Islet of Langerhans (tissue), 1 donor: Measurements from ENCODE around the gene CABLES1.
"Not testable (repeated sequence)": the region's sequence is repeated elsewhere in the genome, so short reads cannot be mapped to it uniquely, and the experiment has no call there.

ENCODE experiments used
- FAIRE-seq: peaks from one replicate; lab custom pipeline; 2011; peaks lifted over from hg19 to GRCh38; lab: Jason Lieb, UNC

The CABLES1 gene

DNA sequence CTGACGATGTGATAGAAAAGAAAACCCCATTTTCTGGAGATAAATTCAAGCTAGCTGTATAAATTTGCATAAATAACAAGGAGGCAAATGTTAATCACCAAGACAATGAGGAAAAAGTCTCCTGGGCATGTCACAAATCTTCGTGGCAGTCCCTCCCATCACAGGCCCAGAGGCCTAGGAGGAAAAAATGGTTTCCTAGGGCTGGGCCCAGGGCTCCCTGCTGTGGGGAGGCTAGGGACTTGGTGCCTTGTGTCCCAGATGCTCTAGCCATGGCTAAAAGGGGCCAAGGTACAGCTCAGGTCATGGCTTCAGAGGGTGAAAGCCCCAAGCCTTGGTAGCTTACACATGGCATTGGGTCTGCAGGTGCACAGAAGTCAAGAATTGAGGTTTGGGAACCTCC, 134.6 kb downstream of the CABLES1 start:
- no peak for FAIRE-seq

DNA sequence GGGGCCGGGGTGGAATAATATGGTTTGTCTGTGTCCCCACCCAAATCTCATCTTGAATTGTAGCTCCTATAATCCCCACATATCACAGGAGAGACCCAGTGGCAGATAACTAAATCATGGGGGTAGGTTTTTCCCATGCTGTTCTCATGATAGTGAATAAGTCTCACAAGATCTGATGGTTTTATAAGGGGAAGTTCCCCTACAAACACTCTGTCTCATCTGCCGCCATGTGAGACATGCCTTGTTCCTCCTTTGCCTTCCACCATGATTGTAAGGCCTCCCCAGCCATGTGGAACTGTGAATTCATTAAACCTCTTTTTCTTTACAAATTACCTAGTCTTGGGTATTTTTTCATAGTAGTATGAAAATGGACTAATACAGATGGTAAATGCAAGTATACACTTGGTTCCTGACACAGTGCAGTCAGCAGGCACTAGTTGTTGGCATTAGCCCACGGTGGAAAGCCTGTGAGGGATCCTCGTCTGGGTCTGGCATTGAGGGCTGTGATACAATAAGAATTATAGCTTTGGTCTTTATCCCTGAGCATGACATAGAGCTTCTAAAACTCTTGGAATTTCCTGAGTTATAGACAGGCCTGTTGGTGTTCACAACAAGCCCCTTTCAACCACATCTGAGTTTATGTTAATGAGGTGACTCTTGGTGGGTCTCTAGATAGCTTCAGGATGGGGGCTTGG, 135.8 kb downstream of the CABLES1 start:
- no peak for FAIRE-seq

DNA sequence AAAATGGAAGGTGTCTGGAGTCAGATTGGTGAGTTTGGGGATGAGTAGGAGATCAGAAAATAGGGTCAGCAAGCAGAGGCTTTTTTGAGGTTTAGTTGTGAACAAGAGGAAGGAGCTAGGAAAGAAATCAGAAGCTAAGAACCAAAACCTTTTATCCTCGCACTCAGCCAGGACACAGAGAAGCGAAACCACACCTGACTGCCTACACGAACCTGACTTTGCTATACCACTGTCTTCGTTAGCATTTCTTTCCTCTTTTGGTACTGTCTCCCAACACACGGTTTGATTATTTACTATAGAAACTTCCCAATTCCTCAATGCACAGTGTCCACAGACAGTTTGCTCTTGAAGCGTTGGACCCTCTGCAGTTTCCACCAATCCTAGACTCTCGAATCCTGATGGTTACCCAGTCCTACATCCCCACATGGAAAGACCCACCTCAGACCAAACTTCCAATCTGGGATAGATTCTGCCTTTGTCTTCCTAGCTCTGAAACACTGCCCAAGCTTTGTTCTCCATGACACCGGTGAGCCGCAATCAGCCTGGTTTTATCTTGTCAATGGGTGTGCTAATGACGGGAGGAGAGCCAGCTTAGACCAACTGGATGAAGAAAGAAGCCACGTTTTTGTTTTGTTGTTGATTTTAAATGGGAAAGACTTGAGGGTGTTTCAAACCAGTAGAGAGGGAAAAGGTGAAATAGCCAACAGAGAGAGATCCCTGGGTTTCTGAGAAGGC, 137.4 kb downstream of the CABLES1 start:
- FAIRE-seq: no peak

DNA sequence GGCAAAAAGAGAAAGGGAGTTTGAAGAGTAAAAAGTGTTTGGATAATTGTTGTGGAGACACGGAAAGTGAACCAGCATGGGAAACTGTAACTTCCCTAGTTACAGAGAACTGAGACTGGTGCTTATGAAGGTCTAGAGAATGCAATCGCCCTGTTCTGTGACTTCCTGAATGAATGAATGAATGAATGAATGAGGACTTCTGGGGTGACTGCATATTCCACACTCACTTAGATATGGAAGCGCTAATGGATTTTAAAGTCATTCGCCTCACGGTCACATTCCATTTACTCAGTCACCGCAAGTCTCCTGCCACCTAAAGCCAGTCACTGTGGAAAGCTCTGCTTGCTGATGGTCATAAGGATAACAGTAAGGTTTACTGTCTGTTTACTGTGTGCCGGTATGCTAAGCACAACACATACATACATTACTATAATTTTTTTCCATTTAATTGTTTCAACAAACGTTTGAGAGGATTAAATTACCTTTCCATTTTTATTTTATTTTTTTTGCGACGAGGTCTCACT, 138.2 kb downstream of the CABLES1 start:
- FAIRE-seq: no peak

DNA sequence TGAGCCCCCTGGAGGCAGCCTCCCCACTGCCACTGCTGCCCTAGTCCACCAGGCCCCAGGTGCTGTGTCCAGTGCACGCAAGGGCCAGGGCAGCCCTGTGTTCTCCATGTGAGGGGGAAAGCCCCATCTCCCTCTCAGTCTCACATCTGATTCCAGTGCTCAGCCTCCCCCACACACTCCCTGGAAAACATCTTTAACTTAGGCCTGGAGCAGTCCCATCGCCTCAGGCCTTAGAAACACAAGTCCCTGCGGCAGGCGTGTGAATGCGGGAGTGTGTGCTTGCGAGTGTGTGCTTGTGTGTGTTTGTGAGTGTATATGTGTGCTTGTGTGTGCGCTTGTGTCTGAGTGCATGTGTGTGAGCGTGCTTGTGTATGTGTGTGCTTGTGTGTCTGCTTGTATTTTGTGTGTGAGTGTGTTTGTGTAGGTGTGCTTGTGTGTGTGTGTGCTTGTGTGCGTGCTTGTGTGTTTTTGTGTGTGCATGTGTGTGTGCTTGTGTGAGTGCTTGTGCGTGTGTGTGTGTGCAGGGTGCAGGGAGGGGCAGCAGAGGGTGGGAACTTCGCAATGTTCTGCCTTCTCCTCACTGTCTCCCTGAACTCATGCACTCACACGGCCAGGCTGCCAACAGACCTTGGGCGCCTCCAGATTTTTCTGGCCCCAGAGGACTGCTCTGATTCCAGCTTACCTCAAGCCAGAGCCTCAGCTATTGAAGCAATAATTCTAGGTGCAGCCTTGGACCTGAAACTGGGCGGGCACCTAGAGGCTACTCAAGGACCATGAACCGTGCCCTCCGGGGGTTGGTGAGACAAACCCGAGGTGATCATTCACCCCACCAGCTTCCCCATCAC, 139.6 kb downstream of the CABLES1 start:
- FAIRE-seq: no peak

DNA sequence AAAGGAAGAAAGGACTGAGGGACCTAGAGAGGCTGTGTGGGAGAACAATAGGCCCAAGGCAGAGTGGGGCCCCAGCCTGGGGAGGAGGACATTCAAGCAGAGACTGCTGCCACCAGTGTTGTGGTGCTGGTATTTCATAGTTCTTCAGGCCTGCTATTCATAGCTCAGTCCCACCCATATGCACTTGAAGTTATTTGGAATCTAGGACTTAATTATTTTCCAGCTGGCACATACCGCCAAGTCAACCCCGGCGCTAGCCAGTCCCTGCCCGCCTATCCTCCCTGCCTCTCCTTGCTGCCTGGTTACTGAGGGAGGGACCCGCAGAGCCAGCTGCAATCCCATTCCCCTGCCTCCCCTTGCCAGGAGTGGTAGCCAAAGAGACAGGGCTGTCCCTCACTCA, 141.2 kb downstream of the CABLES1 start:
- FAIRE-seq: no peak

DNA sequence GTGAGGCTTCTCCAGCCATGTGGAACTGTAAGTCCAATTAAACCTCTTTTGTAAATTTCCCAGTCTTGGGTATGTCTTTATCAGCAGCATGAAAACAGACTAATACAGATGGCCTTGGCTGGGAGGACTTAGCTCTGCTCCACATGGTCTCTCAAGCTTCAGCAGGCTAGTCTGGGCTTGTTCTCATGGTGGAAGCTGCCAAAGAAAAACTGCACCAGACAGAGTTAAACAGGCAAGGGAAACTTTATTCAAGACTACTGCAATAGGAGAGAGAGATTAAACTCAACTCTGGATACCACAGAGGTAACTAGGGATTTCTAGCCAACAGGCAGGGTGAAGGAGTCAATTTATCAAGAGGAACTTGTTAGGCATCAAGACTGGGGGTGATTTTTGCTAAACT, 142.1 kb downstream of the CABLES1 start:
- FAIRE-seq: no peak

DNA sequence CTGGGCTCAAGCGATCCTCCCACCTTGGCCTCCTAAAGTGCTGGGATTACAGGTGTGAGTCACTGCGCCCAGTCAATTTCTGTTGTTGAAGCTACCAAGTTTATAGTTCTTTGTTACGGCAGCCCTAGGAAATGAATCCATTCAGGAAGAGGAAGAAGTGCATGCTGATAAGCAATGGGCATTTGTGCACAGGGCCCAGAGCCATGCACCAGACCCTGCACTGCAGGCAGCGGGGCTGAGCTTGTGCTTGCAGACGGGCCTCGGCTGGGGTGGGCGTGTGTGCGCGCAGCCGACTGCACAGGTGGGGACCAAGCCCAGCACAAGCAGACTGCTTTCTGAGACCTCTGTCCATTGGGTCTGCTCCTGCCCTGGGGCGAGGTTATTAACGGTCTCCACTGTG, 144.6 kb downstream of the CABLES1 start:
- FAIRE-seq: no peak

DNA sequence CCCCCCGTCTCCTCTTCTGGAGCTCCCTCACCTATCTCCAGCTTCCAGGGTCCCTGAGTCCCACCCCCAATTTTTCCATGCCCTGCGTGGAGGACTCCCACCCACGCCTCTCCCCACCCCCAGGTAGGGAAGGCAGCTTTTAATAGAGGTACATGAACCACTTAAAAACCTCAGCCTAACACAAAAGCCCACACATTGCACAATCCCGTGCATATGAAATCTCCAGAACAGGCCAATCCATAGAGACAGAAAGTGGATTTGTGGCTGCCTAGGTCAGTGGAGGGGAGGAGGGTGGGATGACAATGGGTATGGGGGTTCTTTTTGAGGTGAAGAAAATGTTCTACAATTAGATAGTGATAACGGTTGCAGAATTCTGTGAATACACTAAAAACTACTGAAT, 145.6 kb downstream of the CABLES1 start:
- no peak for FAIRE-seq

DNA sequence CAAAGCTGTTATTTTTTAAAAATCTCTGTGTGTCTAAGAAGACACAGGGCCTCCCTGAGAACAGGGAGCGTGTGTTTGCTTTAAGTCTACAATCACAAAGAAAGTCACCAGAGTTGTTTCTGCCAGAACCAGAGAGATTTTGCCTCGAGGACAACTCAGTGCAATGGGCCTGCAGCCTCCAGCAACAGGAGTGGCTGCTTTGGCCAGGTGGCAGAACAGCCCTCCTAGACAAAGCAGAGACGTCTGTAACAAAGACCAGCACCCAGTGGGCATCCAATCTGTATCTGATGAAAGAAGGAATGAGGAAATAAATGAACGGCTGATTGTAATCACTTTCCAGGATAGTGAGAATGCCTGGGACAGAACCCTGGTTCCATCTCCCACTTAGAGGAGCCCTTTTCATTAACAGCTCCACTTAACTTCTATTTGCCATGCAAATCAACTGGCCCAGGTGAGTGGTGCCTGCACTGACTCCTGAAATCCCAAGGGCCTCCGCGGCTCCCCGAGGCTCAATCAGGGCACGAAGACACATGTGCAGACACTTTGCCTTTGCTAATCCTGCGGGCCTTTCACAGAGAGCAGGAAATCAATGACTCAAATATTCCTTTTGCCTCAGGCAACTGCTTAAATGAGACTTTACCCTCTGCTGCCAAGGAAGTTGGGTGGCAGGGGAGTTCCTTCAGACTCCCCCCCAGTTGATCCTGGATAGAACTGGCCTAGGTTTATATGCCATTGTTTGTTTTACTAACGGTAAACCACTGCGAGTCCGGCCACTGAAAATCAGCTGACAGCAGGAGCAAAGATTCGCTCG, 146.5 kb downstream of the CABLES1 start:
- FAIRE-seq: no peak

DNA sequence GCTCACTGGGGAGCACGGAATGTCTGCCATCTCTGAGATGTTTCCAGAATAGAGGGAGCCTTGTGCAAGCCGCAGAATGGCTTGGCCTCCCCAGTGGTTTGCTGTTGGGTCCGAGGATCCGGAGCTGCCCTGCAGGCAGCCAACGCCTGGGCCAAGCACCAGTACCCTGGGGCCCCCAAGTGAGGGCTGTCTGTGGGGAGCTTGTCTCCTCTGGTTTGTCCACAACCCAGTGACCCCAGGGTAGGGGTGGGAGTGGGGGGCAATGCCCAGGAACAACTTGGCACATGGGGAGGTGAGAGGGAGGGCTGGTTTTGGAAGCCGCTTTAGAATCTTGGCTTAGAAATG, 147.1 kb downstream of the CABLES1 start:
- FAIRE-seq: no peak

DNA sequence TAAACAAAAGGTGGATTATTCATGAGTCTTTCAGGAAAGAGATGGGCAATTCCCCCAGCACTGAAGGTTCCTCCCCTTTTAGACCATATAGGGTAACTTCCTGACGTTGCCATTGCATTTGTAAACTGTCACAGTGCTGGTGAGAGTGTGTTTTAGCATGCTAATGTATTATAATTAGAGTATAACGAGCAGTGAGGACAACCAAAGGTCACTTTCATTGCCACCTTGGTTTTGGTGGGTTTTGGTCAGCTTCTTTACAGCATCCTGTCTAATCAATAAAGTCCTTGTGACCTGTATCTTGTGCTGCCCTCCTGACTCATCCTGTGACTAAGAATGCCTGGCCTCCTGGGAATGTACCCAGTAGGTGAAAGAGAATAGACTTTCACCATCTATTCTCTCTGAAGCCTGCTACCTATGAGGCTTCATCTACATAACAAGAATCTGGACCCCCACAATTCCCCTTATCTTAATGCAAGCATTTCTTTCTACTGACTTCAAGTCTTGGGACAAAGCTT, 148.7 kb downstream of the CABLES1 start:
- no peak for FAIRE-seq

DNA sequence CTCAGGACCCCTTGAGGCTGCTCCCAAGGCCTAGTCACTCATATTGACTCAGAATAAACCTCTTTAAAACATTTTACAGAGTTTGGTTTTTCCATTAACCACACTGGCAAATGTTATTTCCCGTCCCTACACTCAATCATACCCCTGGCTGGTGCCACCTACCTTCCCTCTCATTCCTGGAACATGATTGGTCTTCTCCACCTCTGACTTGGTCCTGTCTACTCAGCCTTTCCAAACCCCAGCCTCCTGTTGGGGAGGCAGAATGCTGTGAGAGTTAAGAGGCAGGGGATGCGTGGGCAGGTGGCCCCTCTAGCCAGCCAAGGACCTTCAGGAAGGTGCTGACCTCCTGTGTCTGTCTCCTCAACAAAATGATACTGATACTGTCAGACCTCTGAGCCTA, 149.3 kb downstream of the CABLES1 start:
- no peak for FAIRE-seq

DNA sequence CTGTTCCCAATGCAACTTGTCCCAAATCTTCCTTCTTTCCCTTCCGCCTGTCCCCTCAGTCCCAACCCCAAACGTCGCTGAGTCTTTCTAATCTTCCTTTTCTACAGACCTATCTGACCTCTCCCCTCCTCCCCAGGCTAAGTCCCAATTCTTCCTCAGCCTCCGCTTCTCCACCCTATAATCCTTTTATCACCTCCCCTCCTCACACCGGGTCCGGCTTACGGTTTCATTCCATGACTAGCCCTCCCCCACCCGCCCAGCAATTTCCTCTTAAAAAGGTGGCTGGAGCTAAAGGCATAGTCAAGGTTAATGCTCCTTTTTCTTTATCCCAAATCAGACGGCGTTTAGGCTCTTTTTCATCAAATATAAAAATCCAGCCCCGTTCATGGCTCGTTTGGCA, 150.3 kb downstream of the CABLES1 start:
- not testable (repeated sequence) for FAIRE-seq

DNA sequence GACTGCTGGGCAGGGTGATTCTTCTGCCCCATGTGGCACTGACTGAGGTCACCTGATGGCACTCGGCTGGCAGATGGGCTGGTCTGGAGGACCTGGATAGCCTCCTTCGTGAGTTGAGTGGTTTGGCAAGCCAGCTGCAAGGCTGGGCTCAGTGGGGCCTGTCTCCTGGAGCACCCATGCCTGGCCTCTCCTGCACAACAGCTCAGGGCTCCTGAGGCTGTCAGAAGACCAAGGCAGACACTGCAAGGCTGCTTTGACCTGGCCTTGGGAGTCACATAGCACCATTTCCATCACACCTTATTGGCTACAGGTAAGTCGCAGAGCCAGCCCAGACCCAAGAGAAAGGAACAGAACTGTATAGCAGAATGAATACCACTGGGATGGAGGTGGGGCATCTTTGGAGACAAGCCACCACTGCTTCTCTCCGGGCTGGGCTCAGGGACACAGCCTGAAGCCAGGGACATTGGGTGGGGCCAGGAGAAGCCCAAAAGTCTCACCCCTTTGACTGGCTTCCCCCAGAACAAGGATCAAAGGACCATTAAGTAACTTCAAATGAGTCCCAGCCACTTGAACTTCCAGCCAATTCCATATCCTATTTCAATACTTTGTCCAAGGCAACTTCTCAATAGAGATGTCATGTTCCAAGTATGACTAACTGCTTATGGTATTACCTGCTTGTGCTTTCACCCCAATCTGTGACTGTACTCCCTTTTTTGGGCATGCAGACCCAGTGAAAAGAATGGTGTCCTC, 156.3 kb downstream of the CABLES1 start:
- no peak for FAIRE-seq

DNA sequence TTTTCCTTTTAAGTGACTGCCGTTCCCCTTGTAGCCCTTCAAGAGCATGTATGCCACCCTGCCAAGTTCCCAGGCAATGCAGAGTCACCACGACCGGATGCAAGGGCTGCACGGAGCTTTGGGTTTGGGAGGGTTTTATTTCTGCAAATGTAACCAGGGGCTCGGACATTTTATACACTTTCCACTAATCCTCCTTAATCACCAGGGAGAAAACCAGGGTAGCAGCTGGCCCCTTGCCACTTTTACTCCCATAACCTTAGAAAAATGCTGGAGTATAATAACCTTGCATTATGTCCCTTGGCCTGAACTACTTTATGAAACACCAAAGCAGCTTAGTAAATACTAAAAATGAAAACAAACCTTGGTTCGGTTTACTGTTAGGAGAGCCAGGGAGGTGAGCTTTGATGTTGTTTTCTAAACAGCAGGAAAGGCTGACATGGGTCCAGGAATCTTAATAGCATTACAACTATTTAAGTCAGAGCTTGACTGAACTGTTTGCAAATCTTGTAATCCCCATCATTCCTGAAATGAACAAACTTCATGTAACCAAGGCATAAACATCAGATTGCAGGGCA, 165.0 kb downstream of the CABLES1 start:
- FAIRE-seq: no peak

DNA sequence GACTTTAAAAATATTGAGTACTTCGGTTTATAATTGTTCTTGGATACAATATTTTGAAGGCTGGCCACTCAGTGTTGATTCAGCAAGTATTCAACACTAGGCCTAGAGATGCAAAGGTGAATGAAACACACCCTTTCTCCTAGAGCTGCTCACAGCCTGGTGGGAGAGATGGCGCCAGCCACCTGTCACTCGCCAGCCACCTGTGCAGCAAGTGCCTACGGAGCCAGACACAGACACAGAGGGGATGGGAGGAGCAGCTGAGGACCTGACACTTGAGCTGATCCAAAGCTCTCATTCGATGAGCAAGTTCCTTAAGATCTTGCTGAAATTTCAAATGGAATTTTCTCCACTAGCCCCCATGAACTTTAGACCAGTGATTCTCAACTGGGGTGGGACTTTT, 166.7 kb downstream of the CABLES1 start:
- FAIRE-seq: no peak

DNA sequence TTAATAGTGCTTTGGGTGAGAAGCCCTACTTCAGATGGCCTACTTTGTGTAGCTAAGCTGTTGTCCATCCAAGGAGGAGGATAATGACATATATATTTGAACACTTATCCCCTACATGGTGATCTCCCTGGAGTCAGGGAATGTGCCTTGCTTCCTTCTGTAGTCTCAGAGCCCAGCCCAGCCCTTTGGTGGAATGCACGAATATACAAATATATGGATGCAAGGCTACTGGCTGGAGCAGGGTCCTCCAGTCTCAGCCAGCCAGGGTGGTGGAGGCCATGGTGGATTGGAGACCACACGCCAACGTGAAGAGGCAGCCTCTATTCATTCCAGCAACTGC, 167.2 kb downstream of the CABLES1 start:
- no peak for FAIRE-seq

DNA sequence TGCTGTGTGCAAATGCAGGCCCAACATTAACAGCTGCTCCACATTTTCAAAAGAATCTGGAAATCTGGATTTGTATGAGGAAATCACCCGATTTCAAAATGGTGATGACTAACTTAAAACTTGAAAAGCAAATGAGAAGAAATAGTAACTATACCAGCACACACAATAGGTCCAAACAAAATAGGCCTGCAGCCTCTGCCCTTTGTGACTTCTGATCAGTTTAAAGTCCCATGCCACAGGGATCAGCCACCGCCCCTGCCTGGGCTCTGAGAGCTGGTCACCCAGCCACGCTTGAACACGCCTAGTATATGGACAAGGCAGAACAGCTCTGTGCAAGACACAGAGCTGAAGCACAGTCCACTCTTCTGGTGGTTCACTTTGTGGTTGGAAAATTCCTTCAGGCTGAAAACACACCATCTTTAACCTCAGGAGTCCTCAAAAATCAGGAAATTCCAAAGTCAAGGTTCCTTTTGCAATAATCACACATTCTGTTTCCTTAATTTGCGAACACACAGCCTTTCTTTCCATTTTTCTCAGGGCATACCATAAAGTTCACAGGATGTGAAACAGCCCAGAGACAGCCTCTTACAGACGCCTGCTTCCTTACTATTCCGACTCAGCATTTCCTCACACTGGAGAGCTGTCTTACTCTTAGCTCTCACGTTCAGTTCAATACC, 167.7 kb downstream of the CABLES1 start:
- no peak for FAIRE-seq

DNA sequence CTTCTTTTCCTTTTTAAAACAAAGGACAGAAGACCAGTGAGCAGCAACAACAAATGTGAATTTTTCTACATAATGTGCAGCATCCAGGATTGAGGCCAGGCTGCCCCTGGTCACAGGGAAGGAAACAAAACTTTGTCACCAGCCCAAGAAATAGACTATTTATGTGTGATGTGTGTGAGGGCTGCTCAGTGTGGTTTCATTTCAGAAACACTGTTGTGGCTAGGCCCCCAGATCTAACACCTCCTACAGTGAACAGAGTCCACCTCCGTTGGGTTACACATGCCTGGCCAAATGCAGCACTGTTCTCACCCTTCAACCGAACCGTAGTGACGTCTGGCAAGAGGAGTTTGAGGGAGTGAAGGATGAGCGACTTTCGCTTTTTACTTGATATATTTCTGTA, 171.5 kb downstream of the CABLES1 start:
- FAIRE-seq: no peak
